Limb (tissue), 2 donors: ENCODE data around the gene KRTAP10-11.

Experiments used
- DNase-seq, 2 donors: peaks; one replicate each; pipeline ENCODE4 v3.0.0-alpha.2; 2016; ENCODE audit errors: extremely low spot score in 2 of 2

Gene KRTAP10-11

GRCh38 chr21:44695184-44695583, 49.0 kb downstream of the KRTAP10-11 start:
- DNase-seq, result no peak

- no peak for DNase-seq
These were observed 49.4 kb downstream of the KRTAP10-11 start for GRCh38 chr21:44695641-44696040.

GRCh38 chr21:44696572-44696971, 50.4 kb downstream of the KRTAP10-11 start:
- no peak for DNase-seq
